Epidermal melanocyte (primary cell): ENCODE measurements around the gene PRR16.

Experiments
- DNase-seq: peaks from one replicate; pipeline ENCODE4 v3.0.0; 2011; ENCODE audit warnings: low spot score; ENCODE audit not compliant: insufficient read length

Gene PRR16

GRCh38 chr5:120567066-120567465 is 103.0 kb downstream of the PRR16 start:
- DNase-seq: no peak

DNA sequence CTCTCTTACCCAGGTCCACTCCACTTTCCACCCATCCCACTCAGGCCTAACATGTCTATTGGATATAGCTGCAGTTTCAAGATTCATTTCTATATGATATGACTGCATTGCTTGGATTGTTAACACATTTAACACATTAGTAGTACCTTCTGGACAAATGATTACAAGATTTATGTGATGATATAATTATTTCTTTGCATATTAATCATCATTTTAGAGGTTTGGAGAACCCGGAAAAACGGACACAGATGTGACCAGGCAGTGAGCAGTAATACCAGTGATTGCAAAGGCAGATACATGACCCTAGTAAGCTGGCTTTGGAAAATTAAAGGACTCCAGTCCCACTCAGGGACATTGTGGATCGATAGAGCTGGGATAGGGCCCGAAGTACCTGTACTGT is 103.8 kb downstream of the PRR16 start:
- DNase-seq: no peak

DNA sequence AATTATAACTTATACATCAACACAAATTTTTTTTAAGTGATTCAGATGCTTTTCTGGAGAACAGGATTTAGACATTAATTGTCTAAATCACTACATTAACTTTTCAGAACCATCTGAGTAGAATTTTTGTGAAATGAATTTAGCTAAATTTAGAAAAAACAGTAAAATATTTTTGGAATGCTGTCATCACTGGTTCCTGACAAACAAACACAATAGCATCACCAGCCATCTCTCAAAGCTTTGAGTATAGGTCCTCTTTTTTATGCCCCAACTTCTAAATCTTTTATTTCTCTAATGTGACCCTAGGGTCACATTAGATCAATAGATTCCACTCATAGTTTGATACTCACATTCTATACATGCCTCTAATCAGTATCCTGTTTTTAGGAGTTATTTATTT is 104.6 kb downstream of the PRR16 start:
- no peak for DNase-seq

- DNase-seq: no peak
Observed at GRCh38 chr5:120576588-120576987, 112.5 kb downstream of the PRR16 start.

GRCh38 chr5:120582635-120583034 is 118.5 kb downstream of the PRR16 start:
- no peak for DNase-seq

DNA sequence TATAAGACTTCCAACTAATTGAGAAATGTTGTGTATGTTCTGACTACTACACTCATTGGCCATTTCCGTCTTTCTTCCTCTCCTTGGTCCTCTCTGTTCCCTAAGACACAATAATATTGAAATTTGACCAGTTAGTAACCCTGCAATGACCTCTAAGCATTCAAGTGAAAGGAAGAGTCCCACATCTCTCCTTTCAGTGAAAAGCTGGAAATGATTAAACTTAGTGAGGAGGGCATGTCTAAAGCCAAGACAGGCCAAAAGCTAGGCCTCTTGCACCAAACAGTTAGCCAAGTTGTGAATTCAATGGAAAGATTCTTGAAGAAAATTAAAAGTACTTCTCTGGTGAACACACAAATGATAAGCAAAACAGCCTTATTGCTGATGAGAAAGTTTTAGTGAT is 122.5 kb downstream of the PRR16 start:
- DNase-seq: no peak

GRCh38 chr5:120591911-120592310 is 127.8 kb downstream of the PRR16 start:
- no peak for DNase-seq

GRCh38 chr5:120599576-120599975 is 135.5 kb downstream of the PRR16 start:
- no peak for DNase-seq

GRCh38 chr5:120600639-120601038 is 136.5 kb downstream of the PRR16 start:
- DNase-seq: no peak

DNA sequence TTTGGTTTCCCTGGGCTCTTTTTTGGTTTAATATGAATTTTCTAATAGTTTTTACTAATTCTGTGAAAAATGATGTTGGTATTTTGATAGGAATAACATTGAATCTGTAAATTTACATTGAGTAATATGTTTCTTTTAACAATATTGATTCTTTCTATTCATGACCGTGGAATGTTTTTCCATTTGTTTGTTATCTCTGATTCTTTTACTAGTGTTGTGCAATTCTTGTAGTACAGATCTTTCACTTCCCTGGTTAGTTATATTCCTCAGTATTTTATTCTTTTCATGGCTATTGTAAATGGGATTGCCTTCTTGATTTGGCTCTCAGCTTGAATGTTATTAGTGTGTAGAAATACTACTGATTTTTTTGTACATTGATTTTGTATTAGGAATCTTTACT is 137.9 kb downstream of the PRR16 start:
- no peak for DNase-seq

GRCh38 chr5:120604884-120605283 is 140.8 kb downstream of the PRR16 start:
- DNase-seq: no peak

DNA sequence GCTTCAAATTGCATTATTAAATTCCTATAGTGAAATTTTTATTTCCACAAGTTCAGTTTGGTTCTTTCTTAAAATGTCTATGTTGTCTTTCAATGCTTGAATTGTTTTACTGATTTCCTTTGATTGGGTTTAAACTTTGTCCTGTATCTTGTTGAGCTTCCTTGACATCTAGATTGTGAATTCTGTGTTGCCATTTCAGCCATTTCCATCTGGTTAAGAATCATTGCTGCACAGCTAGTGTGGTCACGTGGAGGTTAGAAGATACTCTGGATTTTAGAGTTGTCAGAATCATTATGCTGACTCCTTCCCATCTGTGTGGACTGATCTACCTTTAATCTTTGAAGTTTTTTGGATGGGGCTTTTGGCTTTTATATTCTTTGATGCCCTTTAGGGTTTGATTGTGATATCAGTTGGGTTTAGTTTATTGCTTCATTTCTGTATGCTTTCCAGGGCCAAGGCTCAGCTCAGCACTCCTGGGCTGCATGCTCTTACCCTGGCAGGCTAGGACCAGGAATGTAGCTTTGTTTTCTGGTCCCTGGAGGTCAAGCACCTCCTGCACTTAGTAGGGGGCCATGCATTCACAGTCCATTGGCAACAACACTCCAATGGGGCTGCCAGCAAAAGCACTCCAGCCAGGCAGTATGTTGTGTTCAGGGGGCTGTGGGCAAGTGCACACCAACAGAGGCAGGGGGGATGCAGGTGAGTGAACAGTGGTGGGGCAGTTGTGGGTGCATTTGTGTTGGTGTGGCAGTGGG is 141.4 kb downstream of the PRR16 start:
- no peak for DNase-seq

GRCh38 chr5:120609570-120609969 is 145.5 kb downstream of the PRR16 start:
- no peak for DNase-seq

- no peak for DNase-seq
Observed at GRCh38 chr5:120610145-120610544, 146.0 kb downstream of the PRR16 start.

DNA sequence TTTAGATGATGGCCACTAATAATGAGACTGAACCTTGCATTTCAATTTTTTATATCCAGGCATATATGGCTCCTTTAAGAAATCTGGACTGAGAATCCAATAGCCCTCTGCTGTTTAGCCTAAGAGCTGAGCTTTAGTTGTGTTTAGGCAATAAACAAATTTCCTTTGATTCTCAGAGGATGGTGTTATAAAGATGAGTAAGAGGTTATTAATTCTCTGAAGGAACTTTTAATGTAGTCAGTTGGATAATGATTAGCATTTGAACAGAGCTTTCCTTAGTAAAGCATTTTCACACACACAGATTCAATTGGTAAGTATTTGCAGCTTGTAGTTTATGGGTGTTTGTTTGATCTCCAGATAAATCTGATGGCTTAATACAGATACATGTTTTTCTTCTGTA is 149.6 kb downstream of the PRR16 start:
- no peak for DNase-seq

DNA sequence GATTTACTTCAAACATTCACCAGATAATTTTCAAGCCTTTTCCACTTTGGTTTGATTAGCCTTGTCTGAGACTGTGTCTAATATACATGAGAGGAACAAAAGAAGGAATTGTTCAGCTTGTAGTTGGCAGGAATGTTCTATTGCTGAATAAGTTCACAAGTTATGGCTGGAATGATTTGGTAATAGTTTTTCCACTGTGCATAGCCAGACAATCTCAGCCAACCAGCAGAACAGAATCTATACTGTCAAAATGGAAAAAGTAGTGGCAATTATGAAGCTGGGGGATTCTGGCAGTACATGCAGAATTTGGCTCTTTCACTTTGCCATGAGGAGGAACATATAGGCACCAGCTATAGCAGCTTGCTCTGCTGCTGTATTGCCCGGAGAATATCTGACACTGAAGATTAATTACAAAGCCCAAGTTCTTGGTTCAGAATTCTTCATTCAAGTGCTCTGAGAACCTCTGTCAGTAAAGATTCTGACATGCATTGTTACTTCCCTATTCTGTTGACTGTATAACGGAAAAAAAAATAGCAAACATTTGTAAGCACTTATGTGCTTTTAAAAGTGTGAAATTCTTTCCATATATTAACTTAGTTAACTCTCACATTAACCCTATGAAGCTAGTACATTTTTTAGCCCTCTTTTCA is 150.6 kb downstream of the PRR16 start:
- peak; percentile 43 for DNase-seq

- no peak for DNase-seq
Observed at GRCh38 chr5:120615967-120616645, 152.0 kb downstream of the PRR16 start.

DNA sequence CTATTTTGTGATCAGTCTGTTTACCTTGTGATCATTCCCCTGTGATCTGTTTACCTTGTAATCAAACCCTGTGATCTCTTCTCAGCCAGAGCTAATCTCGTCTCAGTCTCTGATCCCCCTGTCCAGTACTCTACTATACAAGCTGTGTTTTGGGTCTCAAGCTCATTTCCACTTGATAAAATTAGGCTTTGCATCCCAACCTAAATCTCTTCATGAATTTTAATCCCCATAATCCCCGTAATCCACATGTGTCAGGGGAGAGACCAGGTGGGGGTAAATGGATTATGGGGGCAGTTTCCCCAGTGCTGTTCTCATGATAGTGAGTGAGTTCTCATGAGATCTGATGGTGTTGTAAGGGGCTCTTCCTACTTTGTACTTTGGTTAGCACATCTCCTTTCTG is 157.2 kb downstream of the PRR16 start:
- no peak for DNase-seq

DNA sequence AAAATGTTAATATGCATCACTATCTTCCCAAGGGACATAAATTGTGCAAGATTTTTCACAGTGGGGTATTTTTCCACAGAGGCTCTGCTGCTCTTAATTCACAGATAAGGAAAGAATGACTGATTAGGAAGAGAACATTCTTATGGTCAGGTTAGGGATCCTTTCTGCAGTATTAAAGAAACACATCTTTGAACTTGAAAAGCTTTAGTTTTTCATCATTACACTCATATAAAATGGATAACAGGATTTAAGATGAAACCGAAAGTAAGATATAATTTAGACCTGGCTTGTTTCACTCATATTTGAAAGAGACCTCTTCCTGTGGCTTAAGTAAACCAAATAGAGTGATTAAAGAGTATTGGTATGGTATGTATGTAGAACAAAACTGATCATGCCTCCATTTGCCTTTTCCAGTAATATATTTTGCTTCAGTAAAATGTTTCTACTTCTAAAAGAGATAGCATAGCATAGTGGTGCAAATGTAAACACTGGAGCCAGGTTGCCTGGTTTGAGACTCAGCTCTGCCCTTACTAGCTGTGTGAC is 160.0 kb downstream of the PRR16 start:
- DNase-seq: no peak

- DNase-seq: no peak
Observed at GRCh38 chr5:120628156-120628555, 164.1 kb downstream of the PRR16 start.

- no peak for DNase-seq
Observed at GRCh38 chr5:120630550-120630949, 166.4 kb downstream of the PRR16 start.

DNA sequence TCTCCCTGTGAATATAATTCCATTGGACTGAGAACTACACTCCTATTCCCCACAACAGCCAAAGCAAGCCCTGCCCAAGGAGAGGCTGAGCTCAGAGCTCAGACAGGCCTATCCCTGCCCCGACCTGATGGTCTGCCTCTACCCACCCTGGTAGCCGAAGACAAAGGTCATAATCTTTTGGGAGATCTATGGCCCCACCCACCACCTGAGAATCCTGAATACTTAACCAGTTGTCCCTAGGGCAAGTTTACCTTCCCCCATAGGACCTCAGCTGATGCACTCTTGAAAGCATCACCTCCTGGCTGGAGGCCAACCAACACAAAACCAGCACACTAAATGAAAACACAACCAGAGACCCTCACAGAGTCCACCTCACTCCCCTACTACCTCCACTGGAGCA is 167.5 kb downstream of the PRR16 start:
- no peak for DNase-seq
